HG02852 (cell line): ENCODE measurements around the gene PPFIA1.

Experiments used
- ATAC-seq: cut with Tn5 transposase; IDR thresholded peaks from one replicate; pipeline ENCODE4 v1.9.1; 2021; ENCODE audit warnings: mild to moderate bottlenecking, moderate library complexity; ENCODE audit not compliant: unreplicated experiment

PPFIA1 gene

GRCh38 chr11:70353329-70353728 is 82.8 kb downstream of the PPFIA1 start:
- ATAC-seq = no peak

DNA sequence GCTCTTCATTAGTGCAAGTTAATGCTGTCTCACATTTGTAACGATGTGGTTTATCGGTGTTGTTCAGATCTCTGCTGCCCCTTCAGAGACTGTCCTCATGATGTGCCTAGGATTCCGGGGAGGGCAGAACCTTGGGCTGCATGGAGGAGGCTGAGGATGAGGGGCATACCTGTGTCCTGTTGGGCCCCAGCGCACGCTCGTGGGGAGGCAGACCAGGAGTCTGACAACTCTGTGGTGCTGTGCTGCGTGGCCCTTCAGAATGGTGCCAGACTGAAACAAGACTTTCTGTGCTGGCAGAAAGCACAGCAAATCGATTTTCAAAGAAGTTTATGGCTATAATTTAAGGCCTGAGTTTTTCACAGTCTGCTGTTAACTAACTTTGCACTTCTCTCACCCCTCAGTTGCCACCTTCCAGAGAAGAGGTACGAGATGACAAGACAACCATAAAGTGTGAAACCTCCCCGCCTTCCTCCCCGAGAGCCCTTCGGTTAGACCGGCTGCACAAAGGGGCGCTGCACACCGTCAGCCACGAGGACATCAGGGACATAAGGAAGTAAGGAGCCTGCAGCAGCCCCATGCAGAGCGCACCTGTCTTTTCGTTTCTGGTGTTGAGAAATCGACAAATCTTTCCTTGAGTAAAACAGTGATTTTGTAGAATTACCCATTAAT is 83.5 kb downstream of the PPFIA1 start:
- no peak for ATAC-seq

DNA sequence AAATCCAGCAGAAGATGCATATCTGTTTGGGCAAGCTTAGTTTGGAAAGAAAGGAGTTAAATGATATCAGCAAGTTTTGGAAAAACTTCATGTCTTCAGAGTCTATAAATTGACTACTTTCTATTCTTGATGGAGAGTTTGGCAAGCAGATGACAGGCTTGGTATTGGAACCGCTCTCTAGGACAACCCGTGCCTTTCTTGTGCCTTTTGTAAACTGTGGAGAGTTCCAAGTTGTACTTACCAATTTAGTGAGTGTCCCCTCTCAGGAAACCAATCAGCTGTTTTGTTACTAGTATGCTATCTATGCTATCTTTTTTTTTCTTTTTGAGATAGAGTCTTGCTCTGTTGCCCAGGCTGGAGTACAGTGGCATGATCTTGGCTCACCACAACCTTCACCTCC is 84.1 kb downstream of the PPFIA1 start:
- no peak for ATAC-seq

- no peak for ATAC-seq
Observed at GRCh38 chr11:70358753-70359152, 88.3 kb downstream of the PPFIA1 start.

GRCh38 chr11:70359451-70360205 is 89.1 kb downstream of the PPFIA1 start:
- ATAC-seq = no peak

GRCh38 chr11:70360211-70360610 is 89.7 kb downstream of the PPFIA1 start:
- ATAC-seq = no peak

GRCh38 chr11:70364178-70364577 is 93.7 kb downstream of the PPFIA1 start:
- ATAC-seq = no peak

DNA sequence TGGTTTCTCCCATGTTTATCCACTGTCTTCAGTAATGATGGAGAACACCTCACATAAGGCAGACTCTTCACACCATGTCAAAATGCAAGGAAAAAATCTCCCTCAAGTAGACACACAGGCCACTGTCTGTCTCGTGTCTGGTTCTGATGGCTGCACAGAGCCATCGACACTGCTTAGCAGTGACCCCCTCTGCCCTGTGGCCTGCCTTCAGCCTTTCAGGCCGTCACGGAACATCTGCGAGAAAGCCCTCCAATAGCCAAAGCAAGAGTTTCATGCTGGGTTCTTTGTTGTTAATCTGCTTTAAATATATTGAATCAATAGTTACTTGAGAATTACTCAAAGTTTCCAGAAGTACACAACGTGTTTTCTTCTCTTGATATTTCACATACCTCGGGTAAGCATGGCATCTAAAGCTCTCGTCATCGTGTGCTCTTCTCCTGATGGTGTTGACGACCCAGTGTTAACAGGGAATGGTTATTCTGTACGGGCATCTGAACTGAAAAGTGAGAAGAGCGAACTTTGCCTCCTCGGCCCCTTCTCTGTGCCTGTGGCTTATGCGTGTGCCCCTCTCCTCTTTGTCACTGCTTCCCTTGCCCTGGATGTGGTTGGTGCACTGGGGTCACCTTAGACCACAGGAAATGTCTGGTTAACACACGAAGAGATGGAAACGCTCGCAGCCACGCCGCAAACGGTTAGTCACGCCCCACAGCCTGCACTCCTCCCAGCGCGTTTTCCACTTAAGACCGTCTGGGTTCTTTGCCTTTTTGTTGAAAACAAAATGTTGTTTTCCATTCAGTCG is 94.5 kb downstream of the PPFIA1 start:
- no peak for ATAC-seq

- no peak for ATAC-seq
Observed at GRCh38 chr11:70365544-70365927, 95.0 kb downstream of the PPFIA1 start.

- ATAC-seq = no peak
Observed at GRCh38 chr11:70367071-70367470, 96.6 kb downstream of the PPFIA1 start.

- ATAC-seq = no peak
Observed at GRCh38 chr11:70368961-70369360, 98.5 kb downstream of the PPFIA1 start.

GRCh38 chr11:70371241-70371640 is 100.8 kb downstream of the PPFIA1 start:
- ATAC-seq = no peak

DNA sequence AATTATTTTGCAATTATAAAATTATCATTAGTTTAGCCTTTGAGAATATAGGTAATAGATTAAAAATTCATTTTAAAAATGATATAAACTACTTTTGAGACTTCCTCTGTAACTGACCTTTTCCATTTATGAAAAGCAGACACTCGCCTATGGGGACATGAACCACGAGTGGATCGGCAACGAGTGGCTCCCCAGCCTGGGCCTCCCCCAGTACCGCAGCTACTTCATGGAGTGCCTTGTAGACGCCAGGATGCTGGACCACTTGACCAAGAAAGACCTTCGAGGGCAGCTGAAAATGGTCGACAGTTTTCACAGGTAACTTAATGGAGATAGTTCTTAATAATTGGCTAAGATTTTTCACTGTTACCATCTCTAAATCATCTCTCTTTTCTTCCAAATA is 101.6 kb downstream of the PPFIA1 start:
- no peak for ATAC-seq

DNA sequence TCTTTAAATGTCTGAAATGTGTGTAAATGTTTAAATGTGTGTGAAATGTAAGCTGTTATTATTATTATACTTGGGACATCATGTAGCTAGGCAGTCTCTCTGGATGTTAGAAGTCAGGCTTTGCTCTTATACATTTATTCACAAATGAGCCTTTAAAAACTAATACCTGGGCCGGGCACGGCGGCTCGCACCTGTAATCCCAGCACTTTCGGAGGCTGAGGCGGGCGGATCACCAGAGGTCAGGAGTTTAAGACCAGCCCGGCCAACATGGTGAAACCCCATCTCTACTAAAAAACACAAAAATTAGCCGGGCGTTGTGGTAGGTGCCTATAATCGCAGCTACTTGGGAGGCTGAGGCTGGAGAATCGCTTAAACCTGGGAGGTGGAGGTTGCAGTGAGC is 106.1 kb downstream of the PPFIA1 start:
- no peak for ATAC-seq

DNA sequence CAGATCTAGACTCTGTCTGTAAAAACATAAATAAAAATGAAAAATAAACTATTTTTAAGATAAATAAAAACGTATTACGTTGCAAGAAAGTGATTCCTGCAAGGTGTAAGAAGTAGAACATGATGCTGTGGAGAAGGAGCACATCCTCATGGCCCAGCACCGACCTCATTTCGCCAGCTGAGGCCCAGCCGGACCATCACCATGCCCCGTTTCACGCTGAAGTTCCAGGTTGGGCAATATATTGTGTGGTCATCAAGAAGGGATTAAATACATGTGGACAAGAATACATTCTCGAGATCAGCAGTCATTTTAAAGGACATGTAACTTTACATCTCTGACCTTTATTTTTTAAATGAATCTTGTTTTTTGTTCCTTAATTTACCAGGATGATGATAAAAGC is 107.2 kb downstream of the PPFIA1 start:
- ATAC-seq = no peak

GRCh38 chr11:70378506-70379134 is 108.1 kb downstream of the PPFIA1 start:
- no peak for ATAC-seq

- ATAC-seq = no peak
Observed at GRCh38 chr11:70381350-70381749, 110.9 kb downstream of the PPFIA1 start.

GRCh38 chr11:70381872-70382861 is 111.7 kb downstream of the PPFIA1 start:
- ATAC-seq = no peak

- no peak for ATAC-seq
Observed at GRCh38 chr11:70383664-70384565, 113.4 kb downstream of the PPFIA1 start.
